NCI-H1930 (cell line): ENCODE data around the gene BRD3.

Experiments used
- DNase-seq, 2 experiments: peaks; one replicate each; lab custom pipeline; 2025; lab: John Stamatoyannopoulos, UW

Gene BRD3

DNA sequence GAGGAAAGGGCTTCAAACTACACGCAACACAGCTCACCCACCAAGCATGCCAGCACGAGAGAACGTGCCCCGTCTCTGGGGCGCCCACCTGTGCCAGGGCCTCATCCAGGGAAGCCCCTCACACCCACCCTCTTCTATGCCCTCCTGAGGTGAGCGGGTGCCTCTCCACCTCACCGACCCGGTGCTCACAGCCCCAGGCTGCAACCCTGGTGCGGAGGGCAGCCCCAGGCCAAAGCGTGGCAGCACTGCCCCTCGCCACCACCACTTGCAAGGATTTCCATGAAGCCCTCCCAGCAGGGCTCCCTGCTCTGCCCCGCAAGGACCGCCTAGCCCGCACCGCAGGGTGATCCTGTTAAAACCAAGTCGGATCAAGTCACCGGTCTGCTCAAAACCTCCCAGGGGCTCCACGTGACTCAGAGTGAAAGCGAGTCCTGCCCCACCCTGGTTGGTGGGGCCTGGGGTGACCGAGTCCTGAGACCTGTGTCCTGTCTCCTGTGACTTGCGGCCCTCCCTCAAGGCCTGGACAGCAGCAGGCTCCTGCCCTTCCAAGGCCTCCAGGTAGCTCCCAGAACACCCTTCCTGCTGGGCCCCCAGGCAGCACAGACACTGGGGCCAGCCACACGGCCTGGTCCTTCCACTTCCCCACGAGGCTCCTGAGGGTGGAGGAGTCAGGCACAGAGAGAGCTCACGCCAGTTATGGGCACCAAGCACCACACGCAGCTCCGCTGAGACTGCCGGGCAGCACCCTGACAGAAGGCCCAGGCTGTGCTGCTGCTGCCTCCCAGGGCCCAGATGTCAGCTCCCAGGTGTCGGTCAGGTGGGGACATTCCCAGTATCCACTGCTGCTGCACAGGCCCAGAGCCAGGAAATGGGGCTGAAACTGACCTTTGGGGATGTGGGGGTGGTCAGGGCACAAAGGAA is 12.7 kb downstream of the BRD3 start:
- DNase-seq: no peak

DNA sequence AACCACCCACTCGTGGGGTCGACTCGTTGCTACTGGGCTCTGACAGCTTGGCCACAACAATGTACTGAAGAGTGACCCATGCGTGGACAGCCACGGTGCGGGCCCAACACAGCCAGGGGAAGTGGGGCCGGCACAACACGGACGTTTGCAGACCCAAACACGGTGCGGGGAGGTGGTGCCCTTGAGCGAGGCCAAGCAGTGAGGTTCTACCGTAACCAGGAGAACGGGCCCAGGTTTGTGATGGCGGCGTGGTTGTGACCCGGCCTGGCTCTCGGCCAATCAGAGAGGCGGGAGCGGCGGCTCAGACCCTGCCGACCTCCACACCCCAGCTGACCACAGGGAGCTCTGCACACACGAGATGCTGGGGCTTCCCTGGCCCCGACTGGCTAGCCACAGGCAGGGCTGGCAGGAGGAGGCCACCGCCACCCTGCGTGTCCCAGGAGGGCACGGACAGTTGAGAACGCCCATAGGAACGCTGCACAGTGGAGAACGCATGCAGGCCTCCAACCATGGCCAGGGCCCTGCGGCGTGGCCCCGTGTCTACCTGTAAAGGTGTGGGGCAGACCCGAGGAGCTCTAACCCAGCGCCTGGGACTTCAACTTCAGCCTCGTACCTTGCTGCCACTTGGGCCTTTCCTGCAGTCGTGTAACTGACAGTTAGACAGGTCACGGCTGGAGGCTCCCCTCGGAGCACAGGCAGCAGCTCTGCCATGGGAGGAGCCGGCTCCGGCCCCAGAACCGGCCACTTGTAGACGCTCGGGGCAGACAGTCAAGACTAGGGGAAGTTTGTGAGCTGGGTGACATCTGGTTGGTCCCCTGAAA is 13.7 kb downstream of the BRD3 start:
- DNase-seq: no peak

DNA sequence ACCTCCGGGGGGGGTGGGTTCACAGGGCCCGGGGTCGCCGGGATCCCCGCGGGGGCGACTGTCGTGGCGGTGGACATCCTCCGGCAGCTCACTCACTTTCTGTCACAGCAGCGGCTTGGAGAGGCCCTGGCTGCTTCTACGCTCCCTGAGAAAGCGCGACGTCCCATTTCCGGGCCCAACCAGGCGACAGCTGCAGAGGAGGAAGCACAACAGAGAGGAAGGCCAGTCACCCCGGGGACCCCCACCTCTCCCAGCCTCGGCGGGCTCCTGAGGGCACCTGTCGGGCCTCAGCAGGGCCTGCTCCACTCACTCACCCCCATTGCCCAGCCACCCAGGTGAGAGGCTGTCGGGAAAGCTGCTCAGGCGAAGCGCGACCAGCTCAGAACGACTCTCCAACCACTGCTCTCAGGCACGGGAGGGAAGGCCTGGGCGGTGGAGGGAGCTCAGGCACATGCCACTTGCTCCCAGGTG is 14.4 kb downstream of the BRD3 start:
- DNase-seq: no peak

DNA sequence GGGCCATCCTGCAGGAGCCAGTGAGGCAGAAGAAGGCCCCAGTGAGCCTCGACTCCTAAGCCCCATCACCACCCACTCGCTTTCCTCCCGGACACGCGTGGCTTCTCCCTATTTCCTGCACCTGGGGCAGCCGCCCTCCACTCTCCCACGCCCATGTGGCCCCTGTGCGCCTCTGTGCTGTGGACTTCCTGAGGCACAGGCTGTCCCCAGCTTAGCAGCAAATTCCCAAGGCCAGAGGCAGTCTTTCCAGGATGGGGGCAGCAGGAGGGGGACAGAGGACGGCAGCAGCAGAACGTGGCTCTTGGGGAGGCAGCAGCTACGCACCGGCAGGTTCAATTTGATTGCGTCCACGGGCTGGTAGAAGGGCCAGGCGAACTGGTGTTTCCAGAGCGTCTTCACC is 14.9 kb downstream of the BRD3 start:
- no peak for DNase-seq

DNA sequence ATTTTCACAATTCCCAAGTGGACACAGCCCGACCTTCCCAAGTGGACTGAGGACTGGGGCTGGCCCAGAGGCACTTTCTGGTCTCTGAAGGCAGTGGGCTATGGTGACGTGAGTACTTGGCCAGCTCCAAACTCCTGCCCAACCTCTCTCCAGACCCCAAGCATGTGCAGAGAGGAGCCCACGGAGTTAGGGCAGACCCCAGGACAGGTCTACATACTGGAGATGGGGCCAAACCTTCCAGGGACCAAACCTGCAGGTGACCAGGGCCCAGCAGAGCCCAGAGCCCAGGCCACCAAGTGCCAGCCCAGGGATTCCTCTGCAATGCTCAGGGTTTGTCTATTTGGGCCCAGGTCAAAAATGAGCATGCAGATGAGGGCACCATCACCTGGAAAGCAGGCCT is 15.3 kb downstream of the BRD3 start:
- no peak for DNase-seq

DNA sequence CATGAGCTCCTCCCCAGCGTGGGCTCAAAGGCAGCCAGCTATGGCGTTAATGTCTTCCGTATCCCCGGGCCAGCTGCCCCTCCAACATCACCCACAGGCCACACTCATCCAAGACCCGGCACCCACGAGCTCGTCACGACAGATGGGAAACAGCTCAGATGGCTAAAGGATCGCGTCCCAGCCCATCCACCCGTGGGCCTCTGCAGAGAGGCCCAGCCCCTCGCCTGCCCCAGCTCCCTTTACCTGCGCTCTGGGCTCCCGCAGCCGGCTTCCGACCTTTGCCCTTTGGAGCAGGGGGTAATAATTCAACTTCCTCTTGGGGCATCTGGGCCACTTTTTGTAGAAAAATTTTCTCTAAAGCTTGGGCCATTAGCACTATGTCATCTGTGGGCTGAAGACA is 16.5 kb downstream of the BRD3 start:
- no peak for DNase-seq

DNA sequence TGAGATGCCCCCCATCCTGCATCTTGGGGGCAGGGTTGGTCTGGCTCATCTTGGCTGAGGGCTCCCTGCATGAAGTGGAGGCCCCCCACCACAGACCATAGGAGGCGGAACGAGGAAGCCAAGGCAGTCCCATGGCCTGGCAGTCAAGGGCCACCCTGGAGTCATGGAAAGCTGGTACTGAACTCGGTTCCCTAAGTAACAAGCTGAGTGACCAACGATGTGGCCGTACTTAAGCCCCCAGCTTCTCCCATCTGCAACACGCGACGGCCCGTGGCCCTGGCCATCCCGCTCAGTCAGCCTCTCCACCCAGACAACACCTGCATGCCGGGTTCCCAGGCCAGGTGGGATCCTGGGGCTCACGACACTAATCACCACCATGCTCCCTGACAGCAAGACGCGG is 17.1 kb downstream of the BRD3 start:
- no peak for DNase-seq

DNA sequence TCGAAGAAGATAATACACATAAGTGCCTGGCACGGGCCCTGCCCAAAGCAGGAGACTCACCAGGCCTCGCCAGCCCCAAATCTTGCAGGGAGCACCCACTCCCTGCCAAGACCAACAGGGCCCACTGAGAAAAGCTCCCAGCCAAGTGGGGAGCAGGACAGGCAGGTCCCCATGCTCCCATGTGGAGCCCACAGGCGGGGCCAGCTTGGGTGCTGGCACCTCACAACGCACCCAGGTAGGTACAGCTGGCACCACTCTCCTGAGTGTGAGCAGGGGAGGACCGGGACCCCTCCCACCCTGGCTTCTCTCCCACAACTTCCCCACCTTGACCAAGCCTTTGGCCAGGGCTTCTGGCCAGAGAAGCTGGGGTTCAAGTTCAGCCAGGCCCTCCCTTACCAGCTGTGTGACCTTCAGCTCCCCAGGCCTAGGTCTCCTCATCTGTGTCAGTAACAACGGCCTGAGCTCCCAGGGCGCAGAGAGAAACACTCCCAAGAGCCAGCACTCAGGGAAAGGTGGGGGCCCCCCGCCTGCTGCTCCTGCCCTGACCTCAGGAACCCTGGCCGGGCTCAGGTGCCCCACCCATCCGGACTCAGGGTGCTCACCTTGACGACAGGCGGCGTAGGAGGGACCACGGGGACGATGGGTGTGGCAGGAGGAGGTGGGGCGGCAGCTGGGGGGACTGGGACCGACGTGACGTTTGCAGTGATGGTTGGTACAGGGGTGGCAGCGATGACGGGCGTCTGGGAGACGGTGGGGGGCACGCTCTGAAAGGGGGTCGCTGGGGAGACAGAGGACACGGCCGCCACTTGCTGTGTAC is 17.8 kb downstream of the BRD3 start:
- DNase-seq: no peak

DNA sequence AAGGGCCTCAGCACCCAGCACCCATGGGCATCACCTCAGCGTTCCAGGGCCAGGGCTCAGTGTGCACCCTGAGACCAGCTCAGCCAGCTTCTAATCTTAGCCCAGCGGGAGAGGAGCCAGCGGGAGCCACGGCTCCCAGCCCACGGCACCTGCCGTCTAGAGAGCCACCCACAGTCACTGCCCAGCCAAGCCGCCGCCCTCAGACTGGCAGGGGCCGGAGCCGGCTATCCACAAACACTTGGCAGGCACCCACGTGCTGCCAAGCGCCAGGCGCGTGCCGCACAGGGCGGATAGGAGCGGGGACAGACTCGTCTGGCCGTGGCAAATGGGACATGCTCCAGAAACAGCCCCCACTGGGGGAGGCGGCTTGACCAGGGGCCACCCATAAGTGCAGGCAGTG is 18.6 kb downstream of the BRD3 start:
- DNase-seq: no peak

DNA sequence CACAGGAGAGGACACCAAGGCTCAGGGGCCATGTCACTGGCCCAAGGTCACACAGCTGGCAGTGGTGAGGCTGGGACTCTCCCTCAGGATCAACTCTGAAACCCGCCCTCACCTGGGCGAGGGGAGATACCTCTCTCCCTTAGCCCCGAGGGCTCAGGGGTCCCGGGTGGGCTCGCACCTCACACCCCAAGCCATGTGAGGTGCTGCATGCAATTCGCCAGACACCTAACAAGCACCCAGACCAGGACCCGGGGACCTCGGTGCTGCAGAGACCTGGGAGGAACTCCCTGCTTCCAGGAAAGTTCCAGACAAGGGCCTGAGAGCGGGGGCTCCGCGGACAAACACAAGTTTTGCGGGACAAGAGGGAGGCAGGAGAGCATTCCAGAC is 19.3 kb downstream of the BRD3 start:
- no peak for DNase-seq

DNA sequence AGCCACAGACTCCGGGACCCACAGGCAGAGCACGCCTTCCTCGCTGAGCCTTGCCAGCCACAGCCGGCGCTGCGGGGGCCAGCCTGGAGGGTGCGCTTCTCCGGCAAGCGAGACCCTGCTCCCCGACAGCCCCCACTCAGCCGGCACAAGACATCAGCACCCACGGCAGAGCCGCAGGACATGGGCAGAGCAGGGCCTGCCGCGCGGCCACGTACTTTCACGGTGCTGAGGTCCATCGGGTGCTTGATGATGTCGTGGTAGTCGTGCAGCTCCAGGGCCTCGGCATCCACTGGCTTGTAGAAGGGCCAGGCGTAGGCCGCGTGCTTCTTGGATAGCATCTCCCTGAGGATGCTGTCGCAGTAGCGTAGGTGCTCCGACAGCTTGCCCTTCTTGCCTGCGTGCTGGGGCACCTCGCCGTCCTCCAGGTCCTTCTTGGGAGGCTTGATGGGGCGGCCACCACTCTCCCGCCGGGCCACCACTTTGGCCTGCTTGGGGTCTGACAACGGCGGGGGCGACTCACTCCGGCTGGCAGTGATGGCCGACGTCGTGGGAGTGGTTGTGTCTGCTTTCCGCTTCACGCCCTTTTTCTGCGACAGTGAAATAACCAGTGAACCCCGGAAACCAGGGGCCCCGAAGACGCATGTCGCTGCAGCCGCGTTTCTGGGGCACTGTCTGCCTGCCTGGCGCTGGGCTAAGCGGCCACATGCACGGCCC is 19.8 kb downstream of the BRD3 start:
- no peak for DNase-seq

DNA sequence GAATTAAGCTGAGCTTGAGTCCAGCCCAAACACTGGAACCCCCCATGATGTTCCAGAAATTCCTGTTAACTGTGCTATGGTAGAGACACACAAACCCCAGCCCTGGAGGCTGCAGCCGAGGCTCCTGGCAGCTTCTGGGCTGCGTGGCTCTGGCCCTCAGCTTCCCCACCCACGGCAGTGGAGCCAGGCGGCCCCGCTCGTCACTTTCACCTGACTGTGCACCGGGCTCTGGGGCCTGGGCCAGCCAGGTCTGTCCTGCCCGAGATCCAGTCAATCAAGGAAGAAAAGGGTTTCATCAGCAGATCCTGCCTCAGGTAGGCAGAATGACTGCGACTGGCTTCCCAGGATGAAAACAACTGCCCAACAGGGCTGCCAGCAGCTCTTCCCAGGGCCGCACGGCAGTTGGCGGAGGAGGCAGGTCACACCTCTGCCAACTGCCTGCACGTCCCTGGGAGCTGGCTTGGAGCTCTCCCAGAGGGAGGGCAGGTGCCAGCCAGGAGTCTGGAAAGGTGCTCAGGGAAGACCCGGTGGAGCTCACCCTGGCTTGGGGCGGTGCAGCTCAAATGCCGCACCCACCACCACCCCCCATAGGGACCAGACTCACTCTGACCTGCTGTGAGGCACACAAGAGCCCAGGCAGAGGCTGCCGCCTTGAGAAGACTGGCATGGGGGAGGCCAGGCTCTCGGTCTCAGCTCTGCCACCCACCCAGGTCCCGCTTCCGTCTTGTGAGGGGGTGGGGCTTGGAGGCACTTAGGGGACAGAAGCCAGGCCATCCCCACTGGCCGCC is 20.7 kb downstream of the BRD3 start:
- no peak for DNase-seq

DNA sequence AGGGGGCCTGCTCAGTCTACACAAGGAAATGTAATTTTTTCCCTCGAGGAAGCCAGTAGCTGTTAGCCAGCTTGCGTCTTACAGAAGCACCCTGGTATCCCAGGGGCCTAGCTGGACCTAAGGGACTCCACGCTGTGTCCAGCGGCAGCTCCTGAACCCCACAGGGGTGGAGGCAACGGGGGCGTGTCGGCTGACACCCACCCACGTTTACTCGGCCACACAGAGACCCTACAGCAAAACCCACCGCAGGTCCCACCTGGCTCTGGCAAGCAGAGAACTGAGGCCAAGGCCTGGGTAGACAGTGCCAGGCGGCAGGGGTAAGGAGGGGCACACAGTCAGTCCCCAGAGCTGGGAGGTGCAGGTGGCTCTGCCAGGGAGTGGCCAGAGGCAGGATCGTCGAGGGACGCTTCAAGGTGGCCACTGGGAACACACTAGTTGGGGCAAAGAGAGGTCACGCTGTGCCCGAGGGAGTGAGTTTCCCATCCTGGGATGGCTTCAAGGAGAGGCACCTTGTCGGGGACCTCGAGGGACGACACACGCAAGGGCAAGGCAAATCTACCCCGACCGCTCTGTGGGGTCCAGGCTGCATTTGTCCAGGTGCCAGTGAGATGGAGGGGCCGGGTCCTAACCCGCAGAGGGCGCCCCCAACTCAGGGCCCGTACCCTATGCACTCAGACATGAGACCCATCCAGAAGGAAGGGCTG is 21.8 kb downstream of the BRD3 start:
- no peak for DNase-seq

DNA sequence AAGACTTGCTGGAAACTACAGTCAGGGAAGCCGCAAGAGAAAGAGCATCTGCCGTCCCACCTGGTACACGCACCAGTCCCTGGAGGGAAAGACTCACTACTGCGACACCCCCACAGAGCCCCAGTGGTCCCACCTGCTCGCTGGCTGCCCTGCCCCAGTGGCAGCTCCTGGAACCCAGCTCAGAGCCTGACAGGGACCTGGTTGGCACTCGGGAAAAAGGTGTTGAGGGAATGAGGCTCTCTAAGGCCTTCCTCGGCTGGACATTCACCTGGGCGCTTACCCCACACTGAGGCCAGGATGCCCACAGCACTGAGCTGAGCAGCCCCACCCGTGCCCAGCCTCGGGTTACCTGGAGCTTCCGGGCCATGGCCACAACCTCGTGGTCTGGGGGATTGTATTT is 22.9 kb downstream of the BRD3 start:
- DNase-seq: no peak

DNA sequence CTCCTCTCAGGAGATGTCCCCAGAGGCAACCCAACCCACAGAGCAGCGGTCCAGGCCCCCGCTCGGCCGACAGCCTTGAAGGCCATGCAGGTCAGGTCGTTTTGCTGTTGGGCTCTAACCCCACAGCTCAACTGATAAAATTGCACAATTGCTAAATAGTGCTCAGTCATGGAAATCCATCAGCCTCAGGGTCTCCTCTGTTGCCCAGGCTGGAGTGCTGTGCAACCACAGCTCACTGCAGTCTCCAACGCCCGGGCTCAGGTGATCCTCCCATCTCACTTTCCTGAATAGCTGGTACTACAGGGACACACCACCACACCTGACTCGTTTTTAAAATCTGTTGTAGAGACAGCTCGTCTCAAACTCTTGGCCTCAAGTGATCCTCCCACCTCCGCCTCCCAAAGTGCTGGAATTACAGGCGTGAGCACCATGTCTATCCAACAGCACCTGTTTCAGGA is 24.3 kb downstream of the BRD3 start:
- no peak for DNase-seq

DNA sequence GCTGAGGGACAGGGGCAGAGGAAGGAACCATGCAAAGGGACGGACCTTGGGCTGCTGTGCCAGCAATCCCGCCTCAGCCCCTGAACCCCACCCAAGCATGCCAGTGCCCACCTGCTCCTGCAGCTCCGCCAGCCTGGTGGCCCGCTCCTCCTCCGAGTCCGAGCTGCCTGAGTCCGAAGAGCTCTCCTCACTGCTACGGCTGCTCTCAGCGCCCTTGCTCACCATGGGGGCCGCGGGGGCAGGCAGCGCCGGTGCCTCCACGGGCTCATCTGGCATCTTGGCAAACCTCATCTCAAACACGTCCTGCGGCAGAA is 26.2 kb downstream of the BRD3 start:
- no peak for DNase-seq

DNA sequence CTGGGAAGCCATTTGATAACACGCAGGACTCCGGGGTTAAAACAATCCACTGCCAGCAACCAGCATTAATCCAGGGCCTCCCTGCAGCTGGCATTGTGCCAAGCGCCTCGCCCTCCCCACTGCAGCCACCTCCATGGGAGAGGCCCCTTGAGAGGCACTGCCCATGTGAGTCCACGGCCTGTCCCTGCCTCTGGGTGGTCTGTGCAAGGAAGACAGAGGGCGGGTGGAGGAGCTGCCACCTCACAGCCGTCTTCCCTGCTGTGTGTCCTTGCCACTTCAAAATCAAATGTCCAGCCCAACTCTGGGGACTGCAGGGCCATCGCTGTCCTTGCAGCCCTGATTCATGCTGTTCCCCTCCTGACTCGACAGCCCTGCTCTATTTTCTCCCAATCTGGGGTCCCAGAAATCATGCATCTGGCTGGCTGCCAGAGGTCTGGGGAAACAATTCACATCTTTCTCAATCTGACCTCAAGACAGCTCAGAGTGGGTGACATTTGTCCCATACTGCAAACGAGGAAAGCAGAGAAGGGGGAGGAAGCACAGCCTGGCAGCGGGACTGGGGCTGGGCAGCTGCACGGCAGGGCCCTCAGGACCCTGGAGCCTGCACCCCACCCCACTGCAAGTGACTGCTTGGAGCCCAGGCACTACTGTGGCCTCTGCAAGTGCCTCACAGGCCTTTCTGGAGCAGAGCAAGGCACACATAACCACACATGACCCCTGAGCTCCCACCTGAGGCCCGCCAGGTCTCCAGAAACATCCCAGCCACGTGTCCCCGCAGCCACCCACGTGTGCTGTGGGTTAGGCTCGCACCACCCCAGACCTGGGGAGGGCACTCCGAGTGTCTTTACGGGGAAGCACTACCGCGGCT is 26.8 kb downstream of the BRD3 start:
- DNase-seq: no peak

DNA sequence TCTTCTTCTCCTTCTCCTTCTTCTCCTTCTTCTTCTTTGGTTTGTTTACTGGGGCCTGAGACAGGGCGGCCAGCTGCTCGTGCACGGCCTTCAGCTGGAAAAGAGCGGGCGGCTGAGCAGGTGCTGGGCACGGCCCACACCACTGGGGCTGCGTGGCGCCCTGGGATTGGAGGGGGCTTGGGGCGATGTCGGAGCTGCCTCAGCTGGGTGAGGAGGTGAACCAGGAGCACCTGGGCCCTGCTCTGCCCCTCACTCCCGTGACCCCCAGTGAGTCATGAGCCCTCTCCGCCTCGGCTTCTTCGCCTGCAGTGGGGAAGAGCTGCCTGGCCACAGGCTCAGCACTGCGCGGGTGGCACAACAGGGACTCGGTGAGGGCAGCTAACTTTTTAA is 27.7 kb downstream of the BRD3 start:
- no peak for DNase-seq
